Measurements from ENCODE around the gene EPS15.
"Not testable (repeated sequence)": the region's sequence is repeated elsewhere in the genome, so short reads cannot be mapped to it uniquely, and the experiment has no call there.

Gene EPS15

DNA sequence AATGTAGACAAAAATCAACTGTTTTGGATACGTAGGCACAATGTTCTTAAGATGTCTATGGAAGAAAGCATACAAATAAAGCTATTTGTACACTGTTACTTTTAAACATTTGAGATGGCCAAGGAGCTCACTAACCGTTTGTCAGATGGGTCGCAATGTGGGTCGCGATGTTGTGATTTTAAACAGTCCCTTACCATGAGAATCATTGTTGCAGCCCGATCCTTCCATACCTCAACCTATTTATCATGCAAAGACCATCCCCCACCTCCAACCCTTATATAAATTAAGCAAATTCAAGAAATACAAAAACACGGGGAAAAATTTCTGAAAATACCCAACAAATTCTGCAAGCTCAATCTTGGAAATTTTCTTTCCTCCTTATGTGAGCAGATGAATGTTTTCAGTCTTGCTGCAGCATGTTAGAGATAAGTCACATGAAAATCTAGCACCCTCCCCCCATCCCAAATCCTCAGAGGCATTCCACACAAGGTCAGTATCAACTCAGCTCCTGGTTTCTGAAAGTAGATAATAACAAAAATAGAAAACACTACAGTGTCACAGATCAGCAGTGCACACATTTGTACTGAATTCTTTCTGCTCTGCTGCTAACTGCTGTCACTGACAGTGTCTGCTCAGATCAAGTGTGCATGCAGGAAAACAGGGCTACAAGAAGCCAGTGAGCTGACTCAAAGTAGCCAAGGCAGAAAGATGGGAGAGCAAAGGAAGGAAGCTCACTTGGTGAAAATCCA lies 95.8 kb downstream of the EPS15 start:
- no peak for DNase-seq (ENCODE audit: low read depth)

DNA sequence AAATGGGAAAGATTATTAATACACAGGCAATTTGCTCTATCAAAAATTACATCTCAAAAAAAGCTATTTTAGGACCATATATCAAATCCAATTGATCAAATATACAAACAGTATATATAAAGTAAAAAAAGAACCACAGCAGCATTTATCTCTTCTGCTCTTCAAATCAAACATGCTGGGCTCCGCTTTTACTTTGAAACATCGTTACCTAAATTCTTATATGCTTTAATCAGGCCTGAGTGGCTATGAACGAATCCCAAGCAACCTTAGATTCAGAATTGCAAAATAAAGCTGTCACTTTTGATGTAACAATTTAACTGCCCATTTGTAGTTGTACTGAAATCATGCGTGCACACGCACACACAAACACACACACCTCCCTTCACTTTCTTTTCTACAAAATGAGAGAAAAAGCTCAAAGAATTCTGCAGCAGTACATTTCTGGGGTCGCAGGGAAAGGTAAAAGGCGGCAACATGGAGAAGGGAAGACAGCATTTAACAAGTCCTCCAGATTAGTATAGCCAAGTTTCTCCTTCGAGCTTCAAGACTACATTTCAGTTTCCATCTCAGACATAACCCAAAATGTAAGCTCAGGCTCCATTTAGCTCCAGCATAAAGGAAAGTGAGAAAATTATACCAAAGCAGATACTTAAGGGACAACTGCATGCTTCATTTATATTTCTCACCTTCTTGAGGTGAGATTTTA lies 96.5 kb downstream of the EPS15 start:
- DNase-seq (ENCODE audit: low read depth) = no peak

DNA sequence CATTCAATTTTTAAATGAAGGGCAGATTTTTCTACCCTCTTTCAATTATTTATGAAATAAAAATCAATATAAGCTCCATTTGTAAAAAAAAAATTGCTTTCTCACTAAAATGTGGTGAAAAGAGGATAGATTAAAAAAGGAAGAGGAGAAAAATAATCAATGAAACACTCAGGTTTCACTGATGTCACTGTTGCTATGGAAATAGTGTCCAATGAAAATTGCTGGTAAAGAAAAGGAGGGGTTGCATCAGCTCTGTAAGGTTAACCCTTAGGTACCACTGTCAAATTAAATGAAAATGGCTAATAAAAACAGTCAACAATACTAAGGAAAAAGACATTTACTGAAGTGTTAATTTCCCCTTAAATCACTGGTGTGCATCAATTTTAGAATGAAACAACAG lies 97.1 kb downstream of the EPS15 start:
- DNase-seq (ENCODE audit: low read depth) = no peak

DNA sequence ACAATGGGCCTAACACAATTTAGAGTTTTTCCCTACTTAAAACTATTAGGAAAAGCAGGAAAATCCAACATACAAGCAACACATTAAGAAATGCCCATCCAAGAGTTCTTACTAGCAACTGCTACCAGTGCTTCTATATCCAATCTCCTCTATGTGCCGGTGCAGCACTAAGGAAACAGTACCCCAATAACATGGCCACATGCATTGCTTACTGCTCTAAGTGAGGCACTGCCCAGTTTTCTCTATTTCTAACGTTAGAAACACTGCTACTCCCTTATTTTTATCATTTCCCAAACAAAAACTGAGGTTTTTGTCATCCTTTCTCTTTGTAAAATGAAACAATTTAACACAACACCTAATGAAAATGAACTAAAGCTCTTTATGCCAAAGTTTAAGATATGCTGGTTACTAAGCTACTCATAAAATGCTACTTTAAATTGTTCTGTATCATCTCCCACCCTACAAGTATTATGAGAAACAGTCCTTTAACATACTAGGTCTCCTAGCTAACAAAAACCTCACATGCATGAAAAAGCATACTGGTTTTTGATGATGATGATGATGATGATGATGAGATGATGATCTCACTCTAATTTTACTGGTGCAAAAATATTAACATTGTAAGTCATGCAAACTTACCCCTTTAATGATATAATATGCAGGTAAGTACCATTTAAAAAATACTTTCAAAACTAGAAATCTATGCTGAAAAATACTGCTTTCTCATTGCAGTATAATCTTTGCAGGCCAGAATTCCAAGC lies 98.0 kb downstream of the EPS15 start:
- no peak for DNase-seq (ENCODE audit: low read depth)

DNA sequence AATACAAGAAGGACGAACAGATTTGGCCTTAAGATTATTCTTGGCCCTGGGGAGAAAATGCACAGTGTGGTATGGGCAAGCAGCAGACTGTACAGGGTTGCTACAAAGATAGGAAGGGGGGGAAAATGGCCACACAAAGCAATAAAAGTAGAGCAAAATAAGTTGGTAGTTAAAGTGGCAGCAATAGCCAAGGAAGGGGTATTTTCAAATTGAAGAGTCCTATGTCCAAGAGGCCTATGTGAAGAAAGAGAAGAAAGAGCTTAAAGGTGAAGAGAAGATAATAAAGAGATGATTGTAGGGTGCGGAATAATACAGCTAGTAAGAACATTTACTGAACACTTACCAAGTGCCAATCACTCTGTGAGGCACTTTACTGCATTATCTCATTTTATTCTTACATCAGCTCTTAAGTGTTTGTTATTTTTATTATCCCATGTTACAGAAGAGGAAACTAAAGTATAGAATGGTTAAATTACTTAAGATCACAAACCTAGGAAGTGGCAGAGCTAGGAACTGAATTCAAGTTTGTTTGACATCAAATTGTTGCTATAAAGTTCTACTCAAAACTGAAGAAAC lies 100.6 kb downstream of the EPS15 start:
- no peak for DNase-seq (ENCODE audit: low read depth)

DNA sequence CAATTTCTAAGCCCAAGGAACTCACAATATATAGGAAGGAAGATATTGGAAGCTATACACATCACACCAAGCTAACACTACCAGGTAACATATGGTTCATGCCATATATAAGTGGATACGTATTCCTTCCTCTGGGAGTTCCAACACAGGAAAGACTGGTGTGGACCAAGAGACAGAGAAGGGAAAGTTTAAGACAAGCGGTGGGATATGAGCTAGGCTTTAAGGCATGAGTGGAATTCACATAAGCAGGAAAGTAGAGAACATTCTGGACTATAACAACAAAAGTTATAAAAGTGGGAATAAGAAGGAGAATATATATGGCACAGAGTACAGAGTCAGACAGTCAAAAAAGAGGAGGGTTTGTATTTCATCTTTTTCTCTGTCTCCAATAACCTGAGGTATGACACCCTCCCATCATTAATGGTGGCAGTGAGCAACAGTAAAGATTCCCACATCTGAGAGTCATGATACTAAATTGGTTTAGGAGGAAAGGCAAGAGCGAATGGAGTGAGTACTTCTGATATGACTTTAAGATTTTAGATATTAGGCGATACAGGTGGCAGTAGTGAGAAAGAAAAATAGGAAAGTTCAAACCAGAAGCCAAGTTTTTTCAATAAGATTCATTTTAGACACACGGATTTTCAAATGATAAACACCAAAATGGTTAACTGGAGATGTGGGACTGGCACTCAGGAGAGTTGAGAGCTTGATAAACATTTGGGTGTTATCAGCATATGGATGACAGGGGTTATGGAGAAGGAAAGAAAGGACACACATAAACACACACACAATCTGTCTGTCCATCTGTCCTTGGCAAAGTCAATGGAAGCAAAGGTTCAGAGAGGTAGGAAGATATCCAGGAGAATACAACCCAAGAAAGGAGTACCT lies 101.3 kb downstream of the EPS15 start:
- DNase-seq (ENCODE audit: low read depth) = no peak

DNA sequence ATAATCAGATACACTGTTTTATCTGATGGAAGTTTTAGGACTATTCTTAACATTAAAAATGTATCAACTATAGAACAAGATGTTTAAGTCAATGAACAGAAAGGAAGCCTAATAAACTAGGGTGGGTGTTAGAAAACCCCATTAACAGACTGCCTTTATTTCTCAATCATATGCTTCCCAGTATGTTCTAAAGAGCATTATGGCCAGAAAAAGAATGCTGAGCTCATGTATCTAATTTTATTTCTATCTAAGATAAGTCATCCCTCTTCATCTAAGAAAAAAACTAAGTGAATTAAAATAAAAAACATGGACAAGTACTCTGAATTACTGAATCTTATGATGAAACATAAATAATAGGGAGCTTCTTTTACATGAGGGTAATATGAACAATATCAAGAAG lies 102.2 kb downstream of the EPS15 start:
- no peak for DNase-seq (ENCODE audit: low read depth)

DNA sequence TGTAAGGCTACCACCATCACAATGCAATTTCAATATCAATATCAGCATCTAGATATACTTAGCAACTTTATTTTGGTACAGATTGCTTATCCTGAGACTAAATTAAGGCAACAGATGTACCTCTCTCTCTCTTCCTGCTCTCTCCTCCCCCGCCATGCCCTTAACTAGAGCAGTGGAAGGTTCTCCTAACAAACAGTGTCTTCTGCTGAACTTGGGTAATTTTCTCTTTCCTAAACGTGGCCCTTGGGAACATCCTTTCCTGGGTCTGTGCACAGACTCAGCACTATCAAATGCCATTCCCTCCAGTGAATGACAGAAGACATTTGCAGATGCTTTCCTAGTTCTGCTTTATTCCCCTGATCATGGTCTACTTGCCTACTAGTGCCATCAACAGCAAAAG lies 103.1 kb downstream of the EPS15 start:
- no peak for DNase-seq (ENCODE audit: low read depth)

DNA sequence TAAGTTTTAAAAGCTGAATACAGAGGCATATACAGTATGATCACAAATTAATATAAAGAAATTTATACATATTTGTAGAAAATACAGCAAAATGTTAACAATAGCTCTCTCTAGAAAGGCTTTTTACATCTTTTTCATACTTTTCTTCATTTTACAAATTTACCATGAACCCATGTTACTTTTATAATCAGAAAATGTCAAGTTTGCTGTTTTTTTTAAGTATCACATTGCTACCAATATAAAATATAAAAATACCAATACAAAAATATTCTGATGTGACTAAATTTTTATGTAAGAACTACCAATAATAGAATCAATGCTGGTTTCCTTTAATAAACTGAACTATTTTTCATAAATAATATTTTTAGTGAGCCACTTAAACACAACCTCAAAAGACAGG lies 104.3 kb downstream of the EPS15 start:
- no peak for DNase-seq (ENCODE audit: low read depth)

DNA sequence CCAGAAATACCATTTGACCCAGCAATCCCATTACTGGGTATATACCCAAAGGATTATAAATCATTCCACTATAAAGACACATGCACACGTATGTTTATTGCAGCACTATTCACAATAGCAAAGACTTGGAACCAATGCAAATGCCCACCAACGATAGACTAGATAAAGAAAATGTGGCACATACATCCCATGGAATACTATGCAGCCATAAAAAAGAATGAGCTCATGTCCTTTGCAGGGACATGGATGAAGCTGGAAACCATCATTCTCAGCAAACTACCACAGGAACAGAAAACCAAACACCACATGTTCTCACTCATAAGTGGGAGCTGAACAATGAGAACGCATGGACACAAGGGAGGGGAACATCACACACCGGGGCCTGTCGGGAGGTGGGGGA lies 107.2 kb downstream of the EPS15 start:
- DNase-seq (ENCODE audit: low read depth) = not testable (repeated sequence)

DNA sequence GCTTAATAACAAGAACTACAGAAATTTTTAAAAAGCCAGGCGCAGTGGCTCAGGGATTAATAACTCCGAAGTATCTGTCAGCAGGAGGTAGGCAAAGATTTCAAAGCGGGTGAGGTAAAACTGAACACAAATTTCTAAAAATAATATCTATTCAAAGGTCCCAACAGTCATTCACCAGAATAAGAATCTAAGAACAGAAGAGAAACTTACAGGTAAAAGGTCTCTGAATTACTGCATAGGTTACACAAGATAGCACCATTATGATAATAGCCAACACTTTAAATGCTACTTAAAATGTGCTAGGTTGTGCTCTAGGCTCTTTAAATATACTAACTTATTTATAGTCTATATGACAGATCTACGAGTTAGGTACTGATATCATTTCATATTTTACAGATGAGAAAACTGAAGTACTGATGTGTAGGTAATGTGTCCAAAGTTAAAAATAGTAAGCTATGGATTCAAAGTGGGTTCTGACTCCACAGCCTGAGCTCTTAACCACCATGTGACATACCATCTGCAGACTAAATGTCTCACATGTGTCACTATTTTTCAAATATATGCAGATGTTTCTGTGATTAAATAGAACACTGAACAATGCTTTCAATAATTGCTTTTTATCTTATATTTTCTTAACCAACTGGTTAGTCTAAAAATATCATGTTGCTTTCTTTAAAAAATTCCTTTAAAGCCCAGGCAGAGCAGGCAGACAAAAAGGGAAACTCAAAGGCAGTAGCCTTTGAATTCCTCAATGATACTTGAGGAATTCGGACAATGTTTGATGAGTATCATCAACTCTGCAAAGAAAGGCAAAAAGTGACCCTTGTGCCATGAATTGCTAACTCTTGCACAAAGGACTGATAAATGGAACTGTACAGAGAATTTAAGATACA lies 108.3 kb downstream of the EPS15 start:
- DNase-seq (ENCODE audit: low read depth) = no peak

DNA sequence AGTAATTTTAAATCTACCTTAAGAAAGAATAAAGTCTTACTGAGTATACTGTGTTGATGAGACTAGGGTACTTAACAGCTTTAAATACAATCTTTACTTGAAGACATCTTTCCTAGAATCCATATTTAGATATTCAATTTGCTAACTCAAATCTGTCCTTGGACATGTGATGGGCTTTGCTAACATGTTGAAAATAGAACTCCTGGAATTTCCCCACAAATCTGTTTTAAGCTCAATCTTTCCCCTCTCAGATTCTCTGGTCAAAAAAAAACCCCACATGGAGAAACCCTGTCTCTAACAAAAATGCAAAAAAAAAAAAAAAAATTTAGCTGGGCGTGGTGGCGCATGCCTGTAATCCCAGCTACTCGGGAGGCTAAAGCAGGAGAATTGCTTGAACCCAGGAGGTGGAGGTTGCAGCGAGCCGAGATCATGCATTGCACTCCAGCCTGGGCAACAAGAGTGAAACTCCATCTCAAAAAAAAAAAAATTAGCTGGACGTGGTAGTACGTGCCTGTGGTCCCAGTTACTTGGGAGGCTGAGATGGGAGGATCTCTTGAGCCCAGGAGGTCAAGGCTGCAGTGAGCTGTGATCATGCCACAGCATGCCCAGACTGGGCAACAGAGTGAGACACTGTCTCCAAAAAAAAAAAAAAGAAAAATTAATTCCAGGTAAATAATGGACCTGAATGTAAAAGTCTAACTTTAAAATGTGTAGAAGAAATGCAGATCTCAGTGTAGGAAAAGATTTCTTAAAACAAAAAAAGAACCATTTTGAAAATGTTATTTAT lies 109.1 kb downstream of the EPS15 start:
- not testable (repeated sequence) for DNase-seq (ENCODE audit: low read depth)

DNA sequence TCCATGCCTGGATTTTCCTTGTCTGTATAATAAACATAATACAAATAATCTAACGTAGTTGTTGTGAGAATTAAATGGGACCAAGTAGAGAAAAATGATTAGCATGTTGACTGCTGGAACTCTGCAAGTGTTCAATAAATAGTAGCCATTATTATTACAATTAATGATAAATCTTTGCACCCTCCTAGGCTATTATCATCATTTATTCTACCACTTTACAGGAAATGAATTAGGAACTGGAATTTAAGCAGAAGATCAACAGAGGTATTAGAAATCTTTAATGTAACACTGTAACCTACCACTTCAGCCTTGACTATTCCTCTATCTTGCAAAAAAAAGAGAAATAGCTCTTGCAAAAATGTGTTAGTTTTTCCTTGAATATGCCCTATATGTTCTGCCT lies 126.8 kb downstream of the EPS15 start:
- DNase-seq (ENCODE audit: low read depth) = no peak

DNA sequence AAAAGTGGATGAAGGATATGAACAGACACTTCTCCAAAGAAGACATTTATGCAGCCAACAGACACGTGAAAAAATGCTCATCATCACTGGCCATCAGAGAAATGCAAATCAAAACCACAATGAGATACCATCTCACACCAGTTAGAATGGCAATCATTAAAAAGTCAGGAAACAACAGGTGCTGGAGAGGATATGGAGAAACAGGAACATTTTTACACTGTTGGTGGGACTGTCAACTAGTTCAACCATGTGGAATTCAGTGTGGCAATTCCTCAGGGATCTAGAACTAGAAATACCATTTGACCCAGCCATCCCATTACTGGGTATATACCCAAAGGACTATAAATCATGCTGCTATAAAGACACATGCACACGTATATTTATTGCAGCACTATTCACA lies 128.4 kb downstream of the EPS15 start:
- not testable (repeated sequence) for DNase-seq (ENCODE audit: low read depth)

DNA sequence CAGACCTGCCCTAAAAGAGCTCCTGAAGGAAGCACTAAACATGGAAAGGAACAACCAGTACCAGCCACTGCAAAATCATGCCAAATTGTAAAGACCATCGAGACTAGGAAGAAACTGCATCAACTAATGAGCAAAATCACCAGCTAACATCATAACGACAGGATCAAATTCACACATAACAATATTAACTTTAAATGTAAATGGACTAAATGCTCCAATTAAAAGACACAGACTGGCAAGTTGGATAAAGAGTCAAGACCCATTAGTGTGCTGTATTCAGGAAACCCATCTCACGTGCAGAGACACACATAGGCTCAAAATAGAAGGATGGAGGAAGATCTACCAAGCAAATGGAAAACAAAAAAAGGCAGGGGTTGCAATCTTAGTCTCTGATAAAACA lies 131.8 kb downstream of the EPS15 start:
- DNase-seq (ENCODE audit: low read depth) = not testable (repeated sequence)

DNA sequence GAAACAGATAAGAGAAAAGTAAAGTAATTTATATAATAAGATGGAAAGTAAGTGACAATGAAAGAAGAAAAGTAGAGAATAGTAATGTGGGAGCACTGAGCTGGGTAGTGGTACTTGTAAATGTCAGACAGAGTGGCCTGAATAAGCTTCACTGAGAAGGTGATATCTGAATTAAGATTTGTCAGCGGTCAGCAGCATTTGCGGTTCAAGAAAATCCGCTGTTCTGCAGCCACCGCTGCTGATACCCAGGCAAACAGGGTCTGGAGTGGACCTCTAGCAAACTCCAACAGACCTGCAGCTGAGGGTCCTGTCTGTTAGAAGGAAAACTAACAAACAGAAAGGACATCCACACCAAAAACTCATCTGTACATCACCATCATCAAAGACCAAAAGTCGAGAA lies 132.8 kb downstream of the EPS15 start:
- not testable (repeated sequence) for DNase-seq (ENCODE audit: low read depth)

DNA sequence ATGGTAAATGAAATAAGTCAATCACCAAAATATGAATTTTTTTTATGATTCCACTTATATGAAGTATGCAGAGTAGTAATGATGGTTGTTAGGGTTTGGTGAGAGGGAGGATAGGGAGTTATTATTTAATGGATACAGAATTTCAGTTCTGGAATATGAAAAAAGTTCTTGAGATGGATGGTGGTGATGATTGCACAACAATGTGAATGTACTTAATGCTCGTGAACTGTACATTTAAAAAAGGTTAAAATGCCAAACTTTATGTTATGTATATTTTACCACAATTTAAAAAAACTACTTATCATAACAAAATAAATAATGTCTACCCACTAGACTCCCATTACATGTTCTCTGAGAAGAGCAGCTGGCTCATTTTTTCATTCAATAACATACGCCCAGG lies 133.3 kb downstream of the EPS15 start:
- DNase-seq (ENCODE audit: low read depth) = no peak

DNA sequence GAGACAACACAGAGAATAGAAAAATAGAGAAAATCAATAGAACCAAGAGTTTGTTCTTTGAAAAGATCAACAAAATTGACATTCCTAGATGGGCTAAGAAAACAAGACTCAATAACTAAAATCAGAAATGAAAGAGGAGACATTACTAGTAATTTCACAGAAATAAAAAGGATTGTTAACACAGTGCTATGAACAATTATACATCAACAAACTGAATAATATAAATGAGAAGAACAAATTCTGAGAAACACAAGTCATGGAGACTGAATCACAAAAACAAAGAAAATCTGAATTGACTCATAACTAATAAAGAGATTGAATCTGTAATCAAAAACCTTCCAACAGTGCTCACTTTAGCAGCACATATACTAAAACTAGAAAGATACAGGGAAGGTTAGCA lies 137.1 kb downstream of the EPS15 start:
- DNase-seq (ENCODE audit: low read depth) = no peak

DNA sequence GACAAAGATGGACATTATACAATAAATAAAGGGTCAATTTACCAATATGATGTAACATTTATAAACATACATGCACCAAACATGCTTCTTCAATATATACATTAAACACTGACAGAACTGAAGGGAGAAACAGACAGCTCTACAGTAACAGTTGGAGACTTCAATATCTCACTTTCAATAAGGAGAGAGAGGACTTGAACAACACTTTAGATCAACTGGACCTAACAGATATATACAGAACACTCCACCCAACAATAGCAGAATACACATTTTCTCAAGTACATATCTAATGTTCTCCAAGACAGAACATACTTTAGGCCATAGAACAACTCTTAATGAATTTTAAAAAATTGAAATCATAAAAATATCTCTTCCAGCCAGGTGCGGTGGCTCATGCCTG lies 138.1 kb downstream of the EPS15 start:
- DNase-seq (ENCODE audit: low read depth) = no peak

DNA sequence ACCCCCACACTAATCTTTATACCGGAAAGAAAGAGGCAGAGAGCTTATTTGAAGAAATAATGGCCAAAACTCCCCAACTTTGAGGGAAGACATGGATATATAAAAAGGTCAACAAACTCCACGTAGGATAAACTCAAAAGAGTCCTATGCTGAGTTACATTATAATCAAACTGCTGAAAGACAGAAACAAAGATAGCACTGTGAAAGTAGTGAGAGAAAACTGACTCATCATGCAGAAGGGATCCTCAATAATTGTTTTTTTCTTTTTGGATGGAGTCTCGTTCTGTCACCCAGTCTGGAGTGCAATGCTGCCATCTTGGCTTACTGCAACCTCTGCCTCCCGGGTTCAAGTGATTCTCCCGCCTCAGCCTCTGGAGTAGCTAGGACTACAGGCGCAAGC lies 140.2 kb downstream of the EPS15 start:
- no peak for DNase-seq (ENCODE audit: low read depth)
